ENCODE measurements around the gene RAB43. TPM values are rescaled to one million over a fixed set of nuclear protein-coding genes. Genes with fewer than 3 reads are reported as not detected.
"Not testable (repeated sequence)": the region's sequence is repeated elsewhere in the genome, so short reads cannot be mapped to it uniquely, and the experiment has no call there.

RAB43 gene
- total RNA-seq, 1 experiment from 2014 or later: 8.2 TPM

DNA sequence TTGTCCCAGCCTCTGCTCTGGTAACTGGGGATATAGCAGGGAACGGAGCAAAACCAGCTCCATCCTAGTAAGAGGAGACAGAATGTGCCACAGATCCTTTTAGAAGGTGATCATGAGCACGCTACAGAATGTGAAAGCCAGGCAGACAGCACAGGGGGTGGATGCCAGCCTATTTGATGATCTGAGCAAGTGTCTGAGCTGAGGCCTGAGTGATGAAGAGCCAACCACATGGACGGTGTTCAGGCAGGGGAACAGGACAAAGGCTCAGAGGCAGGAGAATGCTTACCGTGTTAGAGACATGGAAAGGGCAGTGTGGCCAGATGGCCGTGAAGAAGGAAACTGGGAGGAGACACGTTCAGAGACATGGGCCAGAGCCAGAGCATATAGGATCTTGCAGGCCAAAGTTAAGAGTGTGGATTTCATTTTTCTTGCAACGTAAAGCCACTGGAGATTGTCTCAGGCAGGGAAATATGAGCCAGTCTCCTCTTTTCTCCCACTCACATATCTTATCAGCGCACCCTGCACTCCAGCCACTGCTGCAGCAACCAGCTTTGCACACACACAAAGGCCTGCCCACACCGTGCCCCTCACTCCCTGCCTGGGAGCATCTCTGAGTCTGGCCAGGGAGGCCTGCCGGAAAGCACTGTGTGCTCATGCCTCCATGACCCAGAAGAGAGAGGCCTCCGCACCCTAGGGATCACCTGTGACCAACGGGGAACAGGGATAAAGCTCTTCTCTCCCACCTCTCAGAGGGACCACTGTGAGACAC lies 20.1 kb downstream of the RAB43 start:
- no peak for DNase-seq (ENCODE audit: extremely low read depth, low read depth)

DNA sequence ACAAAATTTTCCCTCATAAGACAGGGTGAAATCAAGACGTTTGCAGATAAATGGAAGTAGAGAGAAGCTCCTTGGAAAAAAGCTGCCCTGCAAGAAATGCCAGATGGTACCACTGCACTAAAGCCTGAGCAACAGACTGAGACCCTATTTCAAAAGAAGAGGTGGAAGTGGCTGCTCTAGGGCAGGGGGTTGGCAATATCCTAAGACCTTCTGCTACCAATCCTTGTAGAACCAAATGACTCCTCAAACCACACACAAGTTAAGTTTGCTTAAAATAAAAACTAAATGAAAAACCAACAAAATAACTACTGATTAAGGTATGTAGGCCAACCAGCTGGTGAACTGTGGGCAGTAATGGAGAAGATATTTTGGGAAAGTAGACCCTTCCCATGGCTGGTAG lies 21.3 kb downstream of the RAB43 start:
- DNase-seq (ENCODE audit: extremely low read depth, low read depth): no peak

DNA sequence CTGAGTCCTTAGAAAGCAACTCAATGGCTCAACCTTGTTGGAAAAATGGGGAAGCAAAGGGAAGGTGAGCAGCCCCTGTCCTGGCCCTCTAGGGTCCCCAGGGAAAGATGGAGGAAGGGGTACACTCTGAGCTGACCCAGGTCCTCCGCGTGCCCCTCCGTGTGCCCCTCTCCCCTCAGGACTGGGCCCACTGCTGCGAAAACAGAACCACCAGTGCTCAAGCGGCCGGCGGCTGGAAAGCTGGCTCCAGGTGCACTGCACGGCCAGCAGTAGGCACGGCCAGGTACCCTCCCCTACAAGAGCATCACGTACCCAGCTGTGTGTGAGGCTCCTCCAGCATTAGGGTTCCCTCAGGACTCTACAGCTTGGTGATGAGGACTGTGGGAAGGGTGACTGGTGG lies 26.3 kb downstream of the RAB43 start:
- no peak for DNase-seq (ENCODE audit: extremely low read depth, low read depth)

DNA sequence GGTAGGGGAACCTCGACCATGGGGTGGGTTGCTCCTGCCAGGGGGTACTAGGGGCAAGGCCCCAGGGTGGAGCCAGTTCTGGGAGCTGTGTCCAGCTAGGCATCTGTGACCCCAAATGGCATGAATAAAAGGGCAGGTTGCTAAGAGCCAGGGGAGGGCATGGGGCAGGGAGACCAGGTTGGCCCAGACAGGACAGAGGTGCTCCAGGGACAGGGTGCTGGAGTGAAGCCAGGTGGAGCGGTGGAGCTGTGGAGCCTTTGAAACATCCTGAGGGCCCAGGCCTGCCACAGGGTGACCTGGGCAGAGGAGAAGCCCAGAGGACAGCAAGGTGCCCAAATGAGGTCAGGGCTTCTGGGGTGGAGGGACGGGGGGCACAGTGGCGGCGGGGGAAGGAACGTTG lies 33.3 kb downstream of the RAB43 start:
- not testable (repeated sequence) for DNase-seq (ENCODE audit: extremely low read depth, low read depth)

DNA sequence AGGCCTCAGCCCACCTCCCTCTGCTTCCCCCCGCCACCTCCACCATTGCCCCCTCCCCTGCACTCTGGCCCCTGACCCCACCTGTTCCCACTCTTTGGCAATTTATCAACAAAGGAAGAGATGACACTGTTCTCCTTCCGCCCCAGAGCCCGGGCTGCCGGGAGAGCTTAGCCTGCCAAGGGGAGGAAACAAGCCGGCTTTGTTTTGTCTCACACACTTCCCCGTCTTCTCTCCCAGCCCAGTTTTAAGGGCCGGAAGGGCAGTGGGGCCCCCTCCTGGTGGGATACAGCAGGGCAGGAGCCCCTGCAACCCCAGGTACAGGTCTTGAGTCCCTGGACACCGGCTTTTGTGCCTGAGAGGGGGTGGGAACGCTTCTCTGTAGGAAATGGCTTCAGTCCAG lies 33.7 kb downstream of the RAB43 start:
- not testable (repeated sequence) for DNase-seq (ENCODE audit: extremely low read depth, low read depth)

DNA sequence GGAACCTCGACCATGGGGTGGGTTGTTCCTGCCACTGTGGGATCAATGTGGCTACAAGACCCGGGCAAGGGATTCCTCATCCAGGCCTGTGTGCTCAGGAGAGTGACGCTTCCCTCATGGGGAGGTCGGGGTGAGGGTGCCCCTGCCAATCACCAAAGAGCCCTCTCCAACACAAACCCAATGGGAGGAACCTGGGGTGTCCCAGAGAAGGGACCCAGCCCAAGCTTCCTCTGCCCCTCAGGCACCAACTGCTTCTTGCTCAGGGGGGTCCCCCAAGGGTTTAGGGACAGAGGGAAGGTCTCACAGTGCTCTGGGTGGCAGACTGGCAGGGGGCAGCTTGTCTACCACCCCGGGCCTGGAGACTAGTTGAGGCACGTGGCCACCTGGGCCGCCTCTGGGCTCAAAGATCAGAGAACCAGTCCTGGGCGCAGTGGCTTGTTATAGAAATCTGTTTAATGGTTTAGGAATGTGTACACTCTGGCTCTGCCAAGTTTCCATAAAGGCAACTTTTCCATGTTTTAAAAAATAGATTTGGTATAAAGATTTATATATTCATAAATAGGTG lies 34.4 kb downstream of the RAB43 start:
- no peak for DNase-seq (ENCODE audit: extremely low read depth, low read depth)

DNA sequence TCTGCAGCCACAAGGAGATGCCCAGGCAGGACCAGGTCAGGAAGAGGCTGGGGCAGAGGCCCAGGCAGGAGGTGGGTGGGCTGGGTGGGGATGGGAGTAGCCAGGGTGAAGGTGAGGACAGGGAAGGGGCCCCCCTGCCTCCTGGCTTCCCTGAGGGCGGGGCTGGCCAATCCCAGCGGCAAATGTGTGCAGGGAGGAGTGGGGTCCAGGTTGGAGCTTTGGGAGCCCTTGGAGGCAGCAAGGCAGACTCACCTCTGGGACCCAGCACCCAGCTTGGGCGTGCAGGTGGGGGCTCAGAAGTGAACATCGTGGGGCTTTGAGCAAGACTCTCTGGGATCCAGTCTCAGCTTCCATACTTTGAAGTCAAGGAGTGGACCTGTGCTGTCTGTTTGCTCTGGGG lies 35.8 kb downstream of the RAB43 start:
- DNase-seq (ENCODE audit: extremely low read depth, low read depth): no peak

DNA sequence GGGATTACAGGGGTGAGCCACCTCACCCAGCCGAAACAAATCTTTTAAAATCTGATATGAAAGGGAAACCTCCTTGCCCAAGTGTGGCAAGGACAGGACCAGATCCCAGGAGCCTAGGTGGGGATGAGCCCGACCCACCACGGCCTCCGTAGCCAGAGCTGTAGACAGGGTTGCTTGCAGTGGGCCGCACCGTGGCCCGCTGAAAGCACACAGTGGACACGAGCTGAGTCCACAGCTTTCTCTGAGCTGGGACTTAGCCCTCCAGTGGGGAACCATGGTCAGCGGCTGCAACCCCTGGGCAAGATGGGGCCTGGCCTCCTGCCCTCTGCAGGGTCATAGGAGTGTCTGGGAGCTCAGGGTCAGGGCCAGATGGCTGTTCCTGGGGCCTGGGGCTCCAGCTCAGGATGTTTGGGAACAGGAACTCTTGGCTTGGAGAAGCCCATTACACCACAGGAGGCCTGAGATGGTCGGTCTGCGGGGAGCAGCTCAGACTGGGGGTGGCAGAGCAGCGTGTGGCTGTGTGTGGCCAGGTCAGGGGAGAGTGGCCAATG lies 36.4 kb downstream of the RAB43 start:
- DNase-seq (ENCODE audit: extremely low read depth, low read depth): no peak

DNA sequence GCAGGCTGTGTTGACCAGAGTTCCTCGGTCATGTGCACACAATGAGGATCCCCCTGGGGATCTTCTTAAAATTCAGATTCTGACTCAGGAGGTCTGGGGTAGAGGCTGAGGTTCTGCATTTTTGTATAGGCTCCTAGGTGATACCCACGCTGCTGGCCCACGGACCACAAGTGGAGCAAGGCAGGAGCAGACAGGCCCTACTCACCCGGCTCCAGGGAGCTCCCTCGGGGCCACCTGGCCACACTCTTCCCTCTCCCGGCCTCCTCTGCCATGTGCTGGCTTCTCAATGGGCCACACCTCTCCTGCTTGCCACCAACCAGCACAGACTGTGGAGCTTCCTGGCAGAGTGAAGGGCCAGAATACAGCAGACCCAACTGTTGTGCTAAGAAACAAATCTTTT lies 37.1 kb downstream of the RAB43 start:
- DNase-seq (ENCODE audit: extremely low read depth, low read depth): no peak

DNA sequence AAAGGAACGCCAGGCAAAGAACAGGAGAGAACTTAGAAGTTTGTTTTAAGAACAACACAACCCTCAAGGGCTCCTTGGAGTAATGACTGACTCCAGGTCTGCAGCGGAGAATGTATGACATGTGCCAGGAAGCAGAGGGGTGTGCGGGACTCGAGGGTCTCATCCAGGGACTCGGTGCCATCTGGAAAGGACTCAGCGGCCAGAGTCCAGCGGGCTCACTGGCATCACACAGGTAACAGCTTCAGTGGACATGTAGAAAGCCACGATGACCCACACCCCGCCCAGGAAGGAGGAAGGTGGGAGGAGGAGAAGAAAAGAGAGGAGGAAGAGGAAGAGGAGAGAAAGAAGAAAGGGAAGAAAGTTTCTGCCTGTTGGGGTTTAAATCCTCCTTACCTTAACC lies 39.6 kb downstream of the RAB43 start:
- no peak for DNase-seq (ENCODE audit: extremely low read depth, low read depth)

DNA sequence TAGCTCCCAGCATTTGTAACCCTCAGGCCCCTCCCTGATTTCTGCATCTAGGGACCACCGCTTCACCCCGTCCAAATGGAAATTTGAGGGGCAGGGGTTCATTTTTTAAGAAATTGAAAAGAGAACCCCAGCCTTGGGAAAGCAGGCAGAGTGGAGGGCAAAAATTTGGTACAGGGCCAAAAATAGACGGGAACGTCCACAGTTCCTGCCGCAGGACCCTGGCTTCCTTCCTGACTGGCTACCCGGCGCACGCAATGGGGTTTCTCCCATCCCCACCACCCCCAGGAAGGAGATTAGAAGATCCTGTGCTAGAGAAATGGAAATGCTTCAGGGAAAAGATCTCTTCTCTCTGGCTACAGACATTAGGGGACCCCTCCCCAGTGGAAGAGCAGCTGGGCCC lies 40.1 kb downstream of the RAB43 start:
- DNase-seq (ENCODE audit: extremely low read depth, low read depth): no peak

DNA sequence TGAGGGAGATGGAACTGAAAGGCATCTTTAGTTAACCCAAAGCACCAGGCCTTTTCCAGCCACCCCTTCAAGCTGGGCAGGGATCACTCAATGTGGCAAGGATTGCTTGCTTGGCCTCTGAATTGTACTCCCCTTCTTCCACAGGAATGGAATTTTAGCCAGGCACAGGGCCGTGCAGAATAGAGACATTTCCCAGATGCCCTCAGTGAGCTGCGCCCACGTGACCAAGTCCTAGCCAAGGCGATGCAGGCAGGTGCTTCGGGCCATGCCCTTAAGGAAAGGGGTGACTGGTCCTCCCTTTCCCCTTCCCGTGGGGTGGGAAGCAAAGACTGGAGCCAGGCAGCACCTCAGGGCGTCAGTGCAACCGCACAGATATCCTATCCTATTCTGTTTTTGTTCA lies 43.1 kb downstream of the RAB43 start:
- no peak for DNase-seq (ENCODE audit: extremely low read depth, low read depth)

DNA sequence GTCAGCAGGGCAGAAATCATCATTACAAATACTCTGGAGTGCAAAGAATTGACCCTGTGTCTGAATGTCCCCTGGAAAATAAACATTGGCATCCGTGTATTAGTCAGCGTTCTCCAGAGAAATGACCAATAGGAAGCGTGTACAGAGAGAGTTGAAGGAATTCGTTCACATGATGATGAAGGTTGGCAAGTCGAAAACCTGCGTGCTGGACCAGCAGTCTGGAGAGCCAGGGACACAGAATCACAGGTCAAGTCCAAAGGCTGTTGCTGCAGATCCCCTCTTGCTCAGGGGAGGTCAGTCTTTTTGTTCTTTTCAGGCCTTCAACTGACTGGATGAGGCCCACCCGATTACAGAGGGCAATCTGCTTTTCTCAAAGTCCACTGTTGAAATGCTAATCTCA lies 44.4 kb downstream of the RAB43 start:
- no peak for DNase-seq (ENCODE audit: extremely low read depth, low read depth)

DNA sequence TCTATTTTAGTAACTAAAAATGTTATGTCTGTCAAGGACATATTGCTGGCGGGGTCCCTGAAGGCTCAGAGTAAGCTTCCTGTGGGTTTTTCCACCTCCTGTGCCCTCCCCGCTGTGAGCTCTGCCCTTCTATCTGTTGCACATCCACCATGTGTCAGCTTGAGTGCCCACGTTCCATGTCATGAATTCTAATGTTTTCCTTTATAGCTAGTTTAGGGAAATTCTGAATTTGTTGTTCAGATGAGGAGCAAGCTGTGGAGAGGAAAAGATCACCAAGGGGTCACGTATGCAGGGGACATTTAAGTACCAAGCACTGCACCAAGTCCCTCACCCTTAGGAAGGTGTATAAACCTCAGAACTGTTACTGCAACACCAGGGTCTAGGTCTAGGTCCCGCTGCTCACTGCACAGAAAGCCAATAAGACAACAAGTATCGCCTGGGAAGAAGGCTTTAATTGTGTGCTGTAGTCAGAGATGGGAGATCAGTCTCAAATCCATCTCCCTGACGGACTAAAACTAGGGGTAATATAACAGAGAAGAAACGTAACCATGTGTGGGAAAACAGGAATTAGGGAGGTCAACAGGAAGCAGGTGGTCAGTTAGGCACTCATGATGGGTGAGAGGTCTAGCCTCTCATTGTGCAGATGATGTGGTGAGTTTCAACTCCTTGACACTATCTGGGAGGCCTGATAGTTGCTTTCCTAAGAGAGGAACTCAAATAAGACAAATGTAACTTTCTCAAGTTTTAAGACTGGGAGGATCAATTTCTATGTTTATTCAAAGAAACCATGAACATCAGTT lies 51.3 kb downstream of the RAB43 start:
- DNase-seq (ENCODE audit: extremely low read depth, low read depth): no peak

DNA sequence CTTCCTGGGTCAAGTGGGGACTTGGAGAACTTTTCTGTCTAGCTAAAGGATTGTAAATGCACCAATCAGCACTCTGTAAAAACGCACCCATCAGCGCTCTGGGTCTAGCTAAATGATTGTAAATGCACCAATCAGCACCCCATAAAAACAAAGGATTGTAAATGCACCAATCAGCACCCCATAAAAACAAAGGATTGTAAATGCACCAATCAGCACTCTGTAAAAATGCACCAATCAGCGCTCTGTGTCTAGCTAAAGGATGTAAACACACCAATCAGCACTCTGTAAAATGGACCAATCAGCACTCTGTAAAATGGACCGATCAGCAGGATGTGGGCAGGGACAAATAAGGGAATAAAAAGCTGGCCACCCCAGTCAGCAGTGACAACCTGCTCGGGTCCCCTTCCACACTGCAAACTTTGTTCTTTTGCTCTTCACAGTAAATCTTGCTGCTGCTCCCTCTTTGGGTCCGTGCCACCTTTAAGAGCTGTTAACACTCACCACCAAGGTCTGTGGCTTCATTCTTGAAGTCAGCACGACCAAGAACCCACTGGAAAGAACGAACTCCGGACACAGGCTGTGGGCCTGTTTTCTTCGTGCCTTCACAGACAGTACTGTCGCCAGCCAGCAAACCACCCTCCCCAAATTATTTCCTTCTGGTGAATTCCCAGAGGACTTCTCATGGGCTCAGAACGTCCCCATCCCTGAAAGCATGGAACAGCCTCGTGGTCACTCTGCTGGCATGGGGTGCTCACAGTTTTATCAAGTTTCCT lies 52.1 kb downstream of the RAB43 start:
- not testable (repeated sequence) for DNase-seq (ENCODE audit: extremely low read depth, low read depth)

DNA sequence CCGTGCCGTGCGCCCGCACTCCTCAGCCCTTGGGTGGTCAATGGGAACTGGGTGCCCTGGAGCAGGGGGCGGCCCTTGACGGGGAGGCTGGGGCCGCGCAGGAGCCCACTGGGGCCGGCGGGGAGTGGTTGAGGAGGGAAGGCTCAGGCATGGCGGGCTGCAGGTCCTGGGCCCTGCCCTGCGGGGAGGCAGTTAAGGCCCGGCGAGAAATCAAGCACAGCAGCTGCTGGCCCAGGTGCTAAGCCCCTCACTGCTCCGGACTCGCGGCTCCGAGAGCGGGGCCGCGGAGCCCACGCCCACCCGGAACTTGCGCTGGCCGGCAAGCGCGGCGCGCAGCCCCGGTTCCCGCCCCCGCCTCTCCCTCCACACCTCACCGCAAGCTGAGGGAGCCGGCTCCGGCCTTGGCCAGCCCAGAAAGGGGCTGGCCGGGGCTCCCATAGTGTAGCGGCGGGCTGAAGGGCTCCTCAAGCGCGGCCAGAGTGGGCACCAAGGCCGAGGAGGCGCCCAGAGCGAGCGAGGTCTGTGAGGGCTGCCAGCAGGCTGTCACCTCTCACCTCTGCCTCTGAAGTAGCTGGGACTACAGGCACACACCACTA lies 53.2 kb downstream of the RAB43 start:
- no peak for DNase-seq (ENCODE audit: extremely low read depth, low read depth)

DNA sequence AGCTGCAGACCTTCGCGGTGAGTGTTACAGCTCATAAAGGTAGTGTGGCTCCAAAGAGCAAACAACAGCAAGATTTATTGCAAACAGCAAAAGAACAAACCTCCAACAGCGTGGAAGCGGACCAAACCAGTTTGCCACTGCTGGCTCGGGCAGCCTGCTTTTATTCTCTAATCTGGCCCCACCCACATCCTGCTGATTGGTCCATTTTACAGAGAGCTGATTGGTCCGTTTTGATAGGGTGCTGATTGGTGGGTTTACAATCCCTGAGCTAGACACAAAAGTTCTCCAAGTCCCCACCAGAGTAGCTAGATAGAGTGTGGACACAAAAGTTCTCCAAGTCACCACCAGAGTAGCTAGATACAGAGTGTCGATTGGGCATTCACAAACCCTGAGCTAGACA lies 53.9 kb downstream of the RAB43 start:
- not testable (repeated sequence) for DNase-seq (ENCODE audit: extremely low read depth, low read depth)

DNA sequence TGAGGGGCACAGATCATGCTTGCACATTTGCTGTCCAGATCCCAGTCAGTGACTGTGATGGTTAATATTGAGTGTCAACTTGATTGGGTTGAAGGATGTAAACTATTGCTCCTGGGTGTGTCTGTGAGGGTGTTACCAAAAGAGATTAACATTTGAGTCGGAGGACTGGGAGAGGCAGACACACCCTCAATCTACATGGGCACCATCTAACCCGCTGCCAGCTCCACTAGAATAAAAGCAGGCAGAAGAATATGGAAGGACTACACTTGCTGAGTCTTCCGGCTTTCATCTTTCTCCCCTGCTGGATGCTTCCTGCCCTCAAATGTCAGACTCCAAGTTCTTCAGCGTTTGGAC lies 55.9 kb downstream of the RAB43 start:
- no peak for DNase-seq (ENCODE audit: extremely low read depth, low read depth)

DNA sequence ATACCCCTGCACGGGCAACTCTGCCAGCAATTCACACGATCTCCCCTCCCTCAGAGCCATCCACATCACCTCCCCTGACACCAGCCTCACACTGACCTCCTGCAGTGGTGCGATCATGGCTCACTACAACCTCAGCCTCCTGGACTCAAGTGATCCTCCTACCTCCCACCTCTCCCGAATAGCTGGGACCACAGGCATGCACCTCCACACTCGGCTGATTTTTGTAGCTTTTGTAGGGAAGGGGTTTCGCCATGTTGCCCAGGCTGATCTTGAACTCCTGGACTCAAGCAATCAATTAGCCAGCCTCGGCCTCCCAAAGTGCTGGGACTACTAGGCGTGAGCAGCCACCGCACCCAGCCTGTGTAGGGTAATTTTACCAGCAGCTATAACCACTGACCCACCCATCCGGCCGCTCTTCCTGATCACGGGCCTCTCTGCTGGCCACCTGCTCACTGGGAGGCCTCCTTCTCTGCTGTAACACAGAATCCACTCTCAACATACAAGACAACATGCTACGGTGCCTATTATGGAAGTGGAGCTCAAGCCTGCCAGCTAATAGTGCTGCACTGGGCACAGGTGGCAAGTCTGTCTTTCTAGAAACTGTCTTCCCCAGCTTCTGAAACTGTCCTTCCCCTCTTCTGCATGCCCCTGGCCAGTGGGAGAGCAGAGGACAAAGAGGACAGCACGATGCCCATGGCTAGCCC lies 56.4 kb downstream of the RAB43 start:
- DNase-seq (ENCODE audit: extremely low read depth, low read depth): no peak

All from NCI-H460 (cell line).